Uterus (tissue), 2 donors: ENCODE measurements around the gene SDK2.

Experiments
- POLR2A ChIP-seq, 2 donors: fragments of 450-650 bp; IDR thresholded peaks; one replicate each; pipeline ENCODE4 v1.6.1; 2016; ENCODE audit warnings: antibody characterized with exemption in 2 of 2, mild to moderate bottlenecking in 1 of 2, moderate library complexity in 1 of 2
- TF ChIP-seq, protein P1 (sequence below), 4 experiments: fragments of 200-600 bp in 2 of 4; fragments of 450-650 bp in 2 of 4; sonication (generic) in 2 of 4; IDR thresholded peaks; one replicate each; pipeline ENCODE4 v1.5.1; 2016 to 2019; ENCODE audit warnings: antibody characterized with exemption in 4 of 4, mild to moderate bottlenecking in 2 of 4, moderate library complexity in 1 of 4

DNA sequence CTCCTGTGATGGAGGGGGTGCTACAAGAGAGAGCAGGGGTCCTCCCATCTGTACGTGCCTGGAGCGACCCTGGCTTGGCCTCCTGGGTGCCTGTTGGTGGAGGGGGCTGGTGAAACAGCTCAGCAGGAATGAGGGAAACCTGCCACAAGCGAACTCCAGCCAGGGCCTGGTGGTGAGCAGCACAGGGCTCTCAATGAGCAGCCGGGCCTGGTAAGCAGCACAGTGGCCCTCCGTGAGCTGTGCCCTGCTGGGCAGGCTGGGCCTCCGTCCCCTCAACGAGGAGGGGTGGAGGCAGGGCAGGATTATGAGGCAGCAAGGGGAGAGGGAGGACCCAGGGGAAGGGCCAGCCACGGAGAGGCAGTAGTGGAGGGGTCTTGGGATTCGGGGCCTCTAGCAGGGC lies 101.9 kb downstream of the SDK2 start:
- TF ChIP-seq, protein P1, sequence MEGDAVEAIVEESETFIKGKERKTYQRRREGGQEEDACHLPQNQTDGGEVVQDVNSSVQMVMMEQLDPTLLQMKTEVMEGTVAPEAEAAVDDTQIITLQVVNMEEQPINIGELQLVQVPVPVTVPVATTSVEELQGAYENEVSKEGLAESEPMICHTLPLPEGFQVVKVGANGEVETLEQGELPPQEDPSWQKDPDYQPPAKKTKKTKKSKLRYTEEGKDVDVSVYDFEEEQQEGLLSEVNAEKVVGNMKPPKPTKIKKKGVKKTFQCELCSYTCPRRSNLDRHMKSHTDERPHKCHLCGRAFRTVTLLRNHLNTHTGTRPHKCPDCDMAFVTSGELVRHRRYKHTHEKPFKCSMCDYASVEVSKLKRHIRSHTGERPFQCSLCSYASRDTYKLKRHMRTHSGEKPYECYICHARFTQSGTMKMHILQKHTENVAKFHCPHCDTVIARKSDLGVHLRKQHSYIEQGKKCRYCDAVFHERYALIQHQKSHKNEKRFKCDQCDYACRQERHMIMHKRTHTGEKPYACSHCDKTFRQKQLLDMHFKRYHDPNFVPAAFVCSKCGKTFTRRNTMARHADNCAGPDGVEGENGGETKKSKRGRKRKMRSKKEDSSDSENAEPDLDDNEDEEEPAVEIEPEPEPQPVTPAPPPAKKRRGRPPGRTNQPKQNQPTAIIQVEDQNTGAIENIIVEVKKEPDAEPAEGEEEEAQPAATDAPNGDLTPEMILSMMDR (IDR thresholded peaks at IDR 0.05): no peak
- no peak for TF ChIP-seq POLR2A (IDR thresholded peaks at IDR 0.05)
